ENCODE results near the gene RASGRP1. TPM values are rescaled to one million over a fixed set of nuclear protein-coding genes. Genes with fewer than 3 reads are reported as not detected.

The RASGRP1 gene
- total RNA-seq, 1 experiment from 2014 or later = 1.6 TPM

DNA sequence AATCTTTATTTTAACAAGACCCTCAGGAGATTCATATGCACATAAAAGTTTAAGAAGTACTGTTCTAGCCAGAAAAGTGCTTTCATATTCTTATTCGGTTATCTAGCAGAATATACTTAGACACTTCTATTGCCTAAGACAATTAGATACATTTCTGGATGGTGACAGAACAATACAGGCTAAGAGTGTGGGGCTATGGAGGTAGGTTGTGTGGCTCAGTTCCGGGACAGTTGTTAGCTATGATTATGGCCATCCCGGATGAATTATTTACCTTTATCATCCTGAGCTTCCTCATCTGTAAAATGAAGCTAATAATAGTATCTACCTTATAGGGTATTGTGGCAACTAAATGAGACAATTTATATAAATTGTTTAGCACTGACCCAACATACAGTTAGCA is 104.1 kb downstream of the RASGRP1 start:
- DNase-seq (ENCODE audit: low spot score) = no peak

DNA sequence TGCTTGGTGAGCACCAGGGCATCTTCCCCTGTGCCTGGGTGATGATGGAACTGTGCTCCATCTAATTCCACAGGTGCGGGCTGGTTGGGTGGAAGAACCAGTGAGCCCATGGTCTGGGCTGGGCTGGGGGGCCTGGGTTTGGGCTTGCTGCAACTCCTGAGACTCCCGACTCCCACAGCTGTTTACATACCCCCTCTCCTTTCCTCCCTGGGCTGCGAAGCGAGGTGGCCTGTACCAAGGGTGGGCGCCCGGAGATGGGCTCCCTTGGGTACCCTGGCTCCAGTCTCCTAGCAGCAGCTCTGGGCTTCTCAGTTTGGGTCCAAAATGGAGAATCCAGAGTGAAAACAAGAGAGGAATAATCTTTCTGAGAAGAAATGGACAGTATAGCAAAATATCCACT is 105.1 kb downstream of the RASGRP1 start:
- DNase-seq (ENCODE audit: low spot score) = no peak

DNA sequence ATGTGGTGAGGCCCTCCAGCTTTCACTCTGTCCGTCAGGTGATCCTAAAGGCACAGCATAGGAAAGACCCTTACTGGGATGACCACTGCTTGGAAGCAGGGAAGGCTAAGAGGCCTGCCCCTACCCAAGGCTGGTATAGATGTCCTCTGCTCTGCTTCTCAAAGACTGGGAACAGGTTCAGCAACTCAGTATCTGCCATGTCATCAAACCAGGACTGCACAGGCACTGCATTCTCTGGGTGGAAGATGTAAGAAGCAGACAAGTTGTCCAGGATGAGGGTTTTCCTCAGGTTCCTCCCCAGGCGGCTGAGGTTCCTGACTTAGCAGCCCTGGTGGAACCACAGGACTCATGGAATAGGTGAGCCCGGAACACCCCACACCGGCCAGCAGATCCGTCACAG is 106.0 kb downstream of the RASGRP1 start:
- no peak for DNase-seq (ENCODE audit: low spot score)

DNA sequence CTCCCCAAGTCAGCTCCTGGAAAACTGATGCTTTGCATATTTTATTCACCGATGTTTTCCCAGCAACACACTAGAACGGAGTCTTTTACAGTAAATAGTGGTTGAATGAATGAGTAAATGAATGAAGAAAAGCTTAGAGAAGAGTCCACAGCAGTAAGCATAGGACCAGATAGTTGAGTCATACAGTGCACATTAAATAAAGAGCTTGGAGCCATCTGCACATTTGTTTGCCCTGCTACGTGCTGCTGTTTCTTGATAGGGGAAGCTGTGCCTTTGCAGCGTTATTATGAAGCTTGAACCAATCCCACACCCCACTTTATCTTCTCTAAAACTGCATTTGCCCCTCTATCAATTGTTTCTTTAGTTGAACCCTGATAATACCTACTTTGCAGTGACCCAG is 109.5 kb downstream of the RASGRP1 start:
- DNase-seq (ENCODE audit: low spot score) = no peak

DNA sequence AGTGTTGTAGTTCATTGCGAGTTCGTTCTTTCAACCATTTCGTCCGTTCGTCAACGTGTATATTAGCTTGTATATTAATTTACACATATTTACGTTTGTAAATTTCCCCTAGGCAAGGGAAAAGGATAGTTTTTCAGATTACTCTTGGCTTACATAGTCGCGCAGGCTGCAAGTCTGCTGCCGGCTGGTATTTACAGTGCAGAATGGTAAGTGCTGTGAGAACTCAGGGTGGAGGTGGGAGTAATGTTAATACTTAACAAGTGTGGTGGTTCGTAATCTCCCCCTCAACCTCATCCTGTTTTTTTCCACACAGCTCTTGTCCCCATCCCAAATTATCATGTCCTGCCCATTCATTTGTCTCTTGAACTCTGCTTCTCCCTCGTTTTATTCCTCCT is 109.9 kb downstream of the RASGRP1 start:
- DNase-seq (ENCODE audit: low spot score) = no peak

DNA sequence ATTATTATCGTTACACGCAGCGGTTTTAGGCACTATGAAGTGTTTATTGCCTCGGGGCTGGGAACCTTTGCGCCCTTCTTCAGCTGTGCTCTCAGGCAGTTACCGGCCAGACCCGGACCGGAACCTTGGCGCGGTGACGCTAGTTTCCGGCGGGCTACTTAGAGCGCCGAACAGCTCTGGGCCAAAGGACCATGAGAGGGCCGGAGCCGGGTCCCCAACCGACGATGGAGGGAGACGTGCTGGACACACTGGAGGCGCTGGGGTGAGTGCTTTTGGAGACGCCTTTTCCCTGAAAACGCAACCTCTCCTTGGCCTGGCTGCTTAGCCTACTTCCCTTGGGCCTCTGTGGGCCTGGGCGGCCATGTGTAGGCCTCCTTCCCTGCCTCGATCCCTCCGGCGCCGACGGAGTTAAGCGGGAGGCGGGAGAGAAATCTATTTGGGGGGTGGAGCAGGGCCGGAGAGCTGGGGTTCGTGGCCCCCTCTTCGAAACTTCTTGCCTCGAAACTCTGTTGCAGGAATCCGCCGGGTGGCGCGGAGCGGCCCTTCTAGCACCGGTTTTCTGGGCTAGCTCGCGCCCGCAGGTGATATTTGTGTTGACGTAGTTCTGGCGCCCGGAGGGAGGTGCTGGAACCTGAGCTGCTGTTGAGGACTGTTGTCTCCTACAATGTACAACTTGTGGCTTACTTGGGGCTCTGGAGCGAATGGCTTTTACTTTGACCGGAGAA is 110.5 kb downstream of the RASGRP1 start, which contains the start of gene FAM98B:
FAM98B (plus strand) TSS at position 157 of the 725 bp plus-strand sequence; CDS start at position 192, 35 bp downstream.
- DNase-seq (ENCODE audit: low spot score) = peak; percentile 66

DNA sequence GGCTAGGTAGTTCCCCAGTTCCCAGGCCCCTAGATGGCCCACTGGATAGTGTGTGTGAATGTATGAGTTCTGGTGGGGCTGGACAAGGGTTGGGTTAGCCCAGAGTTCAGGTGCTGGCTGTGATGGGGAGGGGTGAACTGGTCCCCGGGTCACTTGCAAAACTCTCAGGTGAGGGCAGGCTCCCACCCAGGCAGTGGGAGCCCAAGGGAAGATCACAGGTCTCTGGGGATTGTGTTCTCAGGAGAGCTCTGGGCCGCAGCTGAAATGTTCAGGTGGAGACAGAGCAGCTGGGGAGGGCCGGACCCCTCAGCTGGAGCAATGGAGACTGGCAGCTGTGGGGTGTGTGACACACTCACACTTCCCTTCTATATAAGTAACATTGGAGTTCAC is 123.5 kb downstream of the RASGRP1 start:
- no peak for DNase-seq (ENCODE audit: low spot score)

DNA sequence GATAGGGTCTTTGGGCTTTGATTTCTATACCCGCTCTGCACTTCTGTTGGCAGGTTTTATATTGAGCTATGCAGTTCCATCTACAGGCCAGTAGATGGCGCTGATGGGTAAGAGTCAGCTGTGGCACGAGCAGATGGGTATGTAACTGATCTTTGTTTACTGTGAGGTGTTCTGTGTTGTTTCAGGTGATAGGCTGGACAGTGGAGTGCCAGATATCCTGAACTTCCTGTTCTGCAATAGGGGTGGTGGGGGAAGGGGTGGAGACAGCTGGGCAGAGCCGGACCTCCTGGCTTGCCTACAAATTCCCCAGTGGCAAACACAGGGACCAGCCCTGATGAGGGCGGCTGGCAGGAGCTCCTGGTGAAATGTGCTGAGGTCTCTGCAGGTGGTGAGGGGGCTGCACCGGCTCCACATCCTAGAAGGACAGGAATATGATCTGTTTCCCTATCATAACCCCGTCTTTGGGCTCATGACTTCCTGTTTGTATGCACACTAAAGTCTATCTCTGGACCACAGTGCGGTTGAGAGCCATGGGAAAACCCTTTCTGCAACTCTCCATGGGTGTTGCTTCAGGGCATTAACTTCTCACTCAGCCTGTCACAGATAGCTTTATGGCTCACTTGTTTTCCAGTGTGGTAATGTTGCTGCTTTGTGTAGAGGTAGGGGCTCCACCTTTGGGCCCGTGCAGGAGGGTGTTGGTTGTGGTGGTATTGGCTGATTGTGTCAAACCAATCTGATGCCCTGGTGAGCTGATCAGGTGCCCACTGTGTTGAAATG is 124.1 kb downstream of the RASGRP1 start:
- peak; percentile 41 for DNase-seq (ENCODE audit: low spot score)

Other genes starting within 250 kb of the RASGRP1 start
- gene FAM98B, start 110.7 kb downstream of the RASGRP1 start, total RNA-seq (2014; rRNA removed; shearing (Covaris generic)) = 4.5 and 5.1 TPM in 2 replicates

Data from A172 (cell line).